Activated CD8-positive, alpha-beta memory T cell treated with anti-CD3 and anti-CD28 coated beads for 24 hours (primary cell): ENCODE data around the gene HLA-DMA.

ENCODE experiments used
- DNase-seq: peaks from one replicate; pipeline ENCODE4 v3.0.0-alpha.2; 2020

Gene HLA-DMA

DNA sequence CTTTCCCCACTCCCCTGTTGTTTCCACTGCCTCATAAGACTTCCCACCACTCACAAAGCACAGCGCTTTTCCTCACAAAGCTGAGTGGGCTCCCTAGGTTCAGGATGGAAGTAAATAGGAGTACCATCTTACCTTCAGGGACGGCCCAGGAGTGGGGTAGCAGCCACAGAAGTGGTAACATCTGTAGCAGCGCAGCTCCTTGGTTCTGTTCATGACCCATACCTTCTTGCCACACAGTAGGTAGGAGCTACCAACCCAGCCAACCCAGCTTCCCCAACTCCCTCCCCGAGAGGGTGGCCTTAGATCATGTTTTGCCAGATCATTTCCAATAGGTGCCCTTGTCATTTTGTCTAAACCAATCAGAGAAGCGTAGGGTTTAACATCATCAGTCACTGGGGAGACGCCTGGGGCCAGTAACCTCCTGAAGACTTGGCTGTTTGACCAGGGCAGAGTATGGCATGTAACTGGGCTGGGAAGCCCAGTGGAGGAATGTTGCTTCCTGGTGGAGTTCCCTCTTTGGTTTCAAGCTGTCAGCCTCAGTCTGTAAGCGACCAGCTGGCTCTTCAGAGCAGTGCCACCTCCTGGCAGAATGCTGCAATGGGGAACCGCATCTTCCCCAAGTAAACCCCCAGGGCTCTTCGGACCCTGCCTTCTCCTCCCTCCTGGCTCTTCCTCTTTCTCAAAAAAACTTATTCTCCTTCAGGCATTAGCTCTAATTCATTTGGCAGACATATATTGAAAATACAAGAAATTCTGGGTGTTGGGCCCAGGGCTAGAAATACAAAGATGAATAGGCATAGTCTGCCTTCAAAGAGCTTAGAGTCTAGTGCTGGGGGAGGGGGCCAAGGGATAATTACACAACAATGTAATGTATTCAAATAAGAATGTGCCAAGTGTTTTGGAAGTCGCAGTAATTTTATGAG is at the start of gene HLA-DMA:
HLA-DMA (minus strand) TSS at position 281 of the 923 bp plus-strand sequence; CDS start at position 220, 61 bp downstream.
- peak; percentile 89 for DNase-seq

DNA sequence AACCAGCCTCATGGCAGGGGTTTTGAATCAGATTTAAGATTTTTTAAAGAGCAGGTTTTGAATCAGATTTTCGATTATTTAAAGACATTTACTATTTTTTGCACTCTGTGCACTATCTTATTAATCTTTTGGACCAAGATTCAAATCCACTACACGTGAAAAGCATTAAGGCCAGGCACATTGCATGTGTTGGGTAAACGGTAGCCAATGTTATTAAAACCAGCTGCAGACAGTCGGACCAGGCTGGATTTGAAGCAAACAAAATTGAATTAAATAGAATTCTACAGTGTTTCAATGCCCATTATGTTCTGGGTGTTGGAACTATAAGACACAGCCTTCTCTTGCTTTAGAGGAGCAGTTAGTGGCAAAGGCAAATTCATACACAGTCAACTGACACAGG is 48.8 kb upstream of the HLA-DMA start:
- no peak for DNase-seq

DNA sequence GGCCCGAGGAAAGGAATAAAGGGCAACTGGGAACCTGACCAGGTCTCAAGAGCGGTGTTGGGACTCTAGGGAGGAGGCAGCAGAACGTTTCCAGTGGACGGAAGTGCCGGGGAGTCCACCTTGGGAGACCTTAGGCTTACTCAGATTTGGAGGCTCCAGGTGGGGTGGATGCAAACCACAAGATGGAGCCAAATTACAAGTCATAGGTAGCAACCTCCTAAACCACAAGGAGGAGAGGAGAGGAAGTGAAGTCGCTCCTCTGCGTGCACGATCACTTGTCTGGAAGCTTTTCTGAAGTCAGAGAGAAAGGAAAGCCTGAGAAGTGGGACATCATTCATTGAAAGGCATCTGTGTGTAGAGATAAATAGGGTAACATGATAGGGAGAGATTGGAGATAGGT is 47.2 kb upstream of the HLA-DMA start:
- DNase-seq = no peak

DNA sequence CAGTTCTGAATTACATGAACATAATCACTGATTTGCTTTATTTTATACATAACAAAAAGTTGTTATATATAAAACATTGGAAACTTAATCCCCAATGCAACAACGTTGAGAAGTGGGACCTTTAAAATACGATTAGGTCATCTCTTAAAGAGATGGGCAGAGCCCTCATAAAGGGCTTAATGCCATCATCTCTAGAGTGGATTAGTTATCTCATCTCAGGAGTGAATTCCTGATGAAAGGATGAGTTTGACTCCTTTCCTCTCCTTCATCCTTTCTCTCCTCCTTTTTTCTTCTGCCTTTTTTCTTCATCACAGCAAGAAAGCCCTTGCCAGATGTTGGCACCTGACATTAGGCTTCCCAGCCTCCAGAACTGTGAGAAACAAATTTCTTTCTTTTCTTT is 42.6 kb upstream of the HLA-DMA start:
- DNase-seq = no peak

GRCh38 chr6:32993363-32993973 is 40.6 kb upstream of the HLA-DMA start:
- no peak for DNase-seq

- DNase-seq = no peak
These were observed 39.1 kb upstream of the HLA-DMA start for GRCh38 chr6:32991972-32992371.

DNA sequence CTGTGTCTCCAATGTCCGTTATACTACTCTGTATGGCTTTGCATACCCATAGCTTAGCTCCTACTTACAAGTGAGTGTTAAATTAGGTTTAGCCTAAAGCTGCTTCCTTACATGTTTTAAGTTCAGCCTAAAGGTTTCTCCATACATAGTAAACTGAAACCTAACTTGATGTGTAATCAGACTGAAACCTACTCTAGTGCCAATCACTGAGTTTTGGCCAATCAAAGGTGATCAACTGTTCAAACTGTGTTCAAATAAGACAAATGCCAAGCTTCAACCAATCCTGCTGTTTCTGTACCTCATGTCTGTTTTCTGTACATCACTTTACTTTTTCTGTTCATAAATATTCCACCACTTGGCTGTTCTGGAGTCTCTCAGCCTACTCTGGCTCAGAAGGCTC is 36.5 kb upstream of the HLA-DMA start:
- DNase-seq = no peak

DNA sequence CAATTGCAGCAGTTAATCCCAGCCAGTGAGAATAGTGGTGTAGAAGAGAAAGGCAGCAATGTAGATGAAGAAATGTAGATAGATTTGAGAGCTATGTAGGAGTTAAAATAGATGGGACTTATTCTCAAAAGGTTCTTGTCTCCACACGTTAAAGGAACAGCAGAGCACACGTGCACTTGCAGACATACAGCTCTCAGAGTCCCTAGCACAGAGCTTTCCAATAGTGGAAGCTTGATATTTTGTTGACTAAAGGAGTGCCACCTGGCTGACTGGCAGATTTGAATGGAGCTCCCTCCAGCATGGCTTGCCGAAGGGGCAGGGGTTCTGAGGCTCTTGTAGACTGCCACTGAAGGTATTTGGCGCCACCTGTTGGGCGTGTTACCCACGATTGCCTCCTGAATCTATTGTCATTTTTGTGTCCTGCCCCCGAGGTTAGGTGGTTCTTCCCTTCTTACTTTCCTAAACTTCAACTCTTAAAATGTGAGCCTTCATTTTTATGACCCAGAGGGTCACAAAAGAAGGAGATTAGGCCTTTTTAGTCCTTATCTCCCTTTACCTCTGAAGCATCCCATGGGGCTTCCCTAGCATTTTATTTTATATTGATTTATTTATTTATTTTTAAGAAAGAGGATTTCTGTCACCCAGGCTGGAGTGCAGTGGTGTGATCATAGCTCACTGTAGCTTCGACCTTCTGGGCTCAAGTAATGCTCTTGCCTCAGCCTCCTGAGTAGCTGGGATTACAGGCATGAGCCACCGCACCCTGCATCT is 31.9 kb upstream of the HLA-DMA start:
- peak; percentile 95 for DNase-seq

DNA sequence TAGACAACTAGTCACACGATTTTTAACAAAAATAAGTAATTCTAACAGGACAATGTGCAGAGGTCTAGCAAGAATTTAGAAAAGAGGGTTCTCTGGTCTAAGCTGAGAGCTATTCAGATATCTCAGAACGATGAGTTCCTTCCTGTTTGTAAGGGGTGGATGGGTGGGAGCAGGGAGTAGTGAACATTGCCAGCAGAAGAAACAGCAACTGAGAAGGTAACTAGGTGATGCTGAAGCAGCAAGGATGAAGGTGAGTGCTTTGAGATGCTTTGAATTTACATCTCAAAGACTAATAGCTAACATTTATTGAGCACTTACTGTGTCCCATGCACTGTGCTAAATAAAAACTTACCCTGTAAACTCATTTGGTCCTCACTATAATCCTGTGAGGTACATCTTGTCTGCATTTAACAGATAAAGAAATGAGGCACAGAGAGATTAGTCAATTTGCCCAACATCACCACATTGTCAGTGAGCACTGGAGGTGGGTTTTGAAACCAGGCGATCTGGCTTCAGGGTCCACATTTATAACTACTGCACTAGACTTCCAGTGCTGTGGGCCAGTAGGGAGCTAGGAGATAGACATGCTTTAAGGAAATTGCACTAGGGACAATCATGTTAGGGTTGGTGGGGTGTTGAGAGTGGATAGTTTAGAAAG is 31.2 kb upstream of the HLA-DMA start:
- DNase-seq = no peak

GRCh38 chr6:32983493-32983848 is 30.6 kb upstream of the HLA-DMA start:
- DNase-seq = no peak

- no peak for DNase-seq
These were observed 30.0 kb upstream of the HLA-DMA start for GRCh38 chr6:32982702-32983492.

GRCh38 chr6:32982084-32982701 is 29.3 kb upstream of the HLA-DMA start:
- DNase-seq = no peak

- no peak for DNase-seq
These were observed 27.7 kb upstream of the HLA-DMA start for GRCh38 chr6:32980488-32981038.

DNA sequence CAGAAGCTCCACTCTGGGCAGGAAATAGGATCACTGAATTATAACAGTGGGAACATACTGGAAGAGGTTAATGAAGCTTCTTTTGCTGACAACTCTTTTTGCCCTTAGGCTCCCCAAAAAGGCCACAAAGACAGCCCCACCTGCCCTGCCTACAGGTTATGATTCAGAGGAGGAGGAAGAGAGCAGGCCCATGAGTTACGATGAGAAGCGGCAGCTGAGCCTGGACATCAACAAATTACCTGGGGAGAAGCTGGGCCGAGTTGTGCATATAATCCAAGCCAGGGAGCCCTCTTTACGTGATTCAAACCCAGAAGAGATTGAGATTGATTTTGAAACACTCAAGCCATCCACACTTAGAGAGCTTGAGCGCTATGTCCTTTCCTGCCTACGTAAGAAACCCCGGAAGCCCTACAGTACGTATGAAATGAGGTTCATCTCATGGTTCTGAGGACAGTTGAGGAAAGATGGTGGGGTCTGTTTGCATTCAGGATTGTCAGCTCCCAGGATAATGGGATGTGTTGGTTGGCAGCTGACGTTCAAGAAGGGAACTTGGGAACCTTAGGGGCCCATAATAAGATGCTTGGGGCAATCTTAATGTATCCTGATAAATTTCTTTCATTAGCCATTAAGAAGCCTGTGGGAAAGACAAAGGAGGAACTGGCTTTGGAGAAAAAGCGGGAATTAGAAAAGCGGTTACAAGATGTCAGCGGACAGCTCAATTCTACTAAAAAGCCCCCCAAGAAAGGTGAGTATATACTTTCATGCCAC is 27.0 kb upstream of the HLA-DMA start:
- no peak for DNase-seq

- DNase-seq = no peak
These were observed 25.0 kb upstream of the HLA-DMA start for GRCh38 chr6:32977953-32978324.

DNA sequence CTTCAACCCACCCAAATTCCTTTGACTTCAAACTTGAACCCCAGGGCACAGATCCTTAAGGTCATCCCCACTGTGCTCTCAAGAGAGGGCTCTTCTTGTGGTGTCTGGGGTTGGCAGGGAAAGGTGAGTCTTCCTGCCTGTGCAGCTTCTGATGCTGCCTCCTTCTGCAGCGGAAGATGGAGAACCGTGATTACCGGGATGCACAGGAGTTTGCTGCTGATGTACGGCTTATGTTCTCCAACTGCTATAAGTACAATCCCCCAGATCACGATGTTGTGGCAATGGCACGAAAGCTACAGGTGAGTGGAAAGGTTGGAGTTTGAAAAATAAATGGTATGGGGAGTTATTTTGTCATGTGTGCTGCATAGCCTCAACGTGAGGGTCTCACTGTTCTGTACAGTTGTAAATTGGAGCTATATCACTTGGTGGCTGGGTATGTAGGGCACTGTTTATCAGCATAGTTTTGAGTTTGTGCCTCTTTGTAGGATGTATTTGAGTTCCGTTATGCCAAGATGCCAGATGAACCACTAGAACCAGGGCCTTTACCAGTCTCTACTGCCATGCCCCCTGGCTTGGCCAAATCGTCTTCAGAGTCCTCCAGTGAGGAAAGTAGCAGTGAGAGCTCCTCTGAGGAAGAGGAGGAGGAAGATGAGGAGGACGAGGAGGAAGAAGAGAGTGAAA is 24.5 kb upstream of the HLA-DMA start:
- DNase-seq = no peak

- no peak for DNase-seq
These were observed 23.6 kb upstream of the HLA-DMA start for GRCh38 chr6:32976334-32977069.

DNA sequence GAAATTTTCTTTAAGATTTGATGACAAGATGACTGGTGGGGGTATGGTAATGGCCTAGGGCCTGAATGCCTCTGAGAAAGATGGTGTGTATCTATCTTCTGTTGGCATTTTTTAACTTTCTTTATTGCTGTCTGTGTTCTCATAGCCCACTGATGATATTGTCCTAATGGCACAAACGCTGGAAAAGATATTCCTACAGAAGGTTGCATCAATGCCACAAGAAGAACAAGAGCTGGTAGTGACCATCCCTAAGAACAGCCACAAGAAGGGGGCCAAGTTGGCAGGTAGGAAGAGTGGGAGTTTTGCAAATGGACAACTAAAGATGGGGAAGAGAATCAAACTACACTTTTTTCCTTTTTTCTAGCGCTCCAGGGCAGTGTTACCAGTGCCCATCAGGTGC is 23.0 kb upstream of the HLA-DMA start:
- no peak for DNase-seq

GRCh38 chr6:32974541-32975308 is 21.8 kb upstream of the HLA-DMA start:
- DNase-seq = peak; percentile 64
